Activated CD4-positive, alpha-beta T cell treated with anti-CD3 and anti-CD28 coated beads, Interleukin-2, amount 50 U/mL, for 24 hours (primary cell): ENCODE data around the gene SSX2IP.
"Not testable (repeated sequence)": the region's sequence is repeated elsewhere in the genome, so short reads cannot be mapped to it uniquely, and the experiment has no call there.

ENCODE experiments used
- DNase-seq, 2 donors: peaks; one replicate each; pipeline ENCODE4 v3.0.0-alpha.2; 2020; ENCODE audit warnings: low read depth in 1 of 2, low spot score in 1 of 2

Gene SSX2IP, protein sequence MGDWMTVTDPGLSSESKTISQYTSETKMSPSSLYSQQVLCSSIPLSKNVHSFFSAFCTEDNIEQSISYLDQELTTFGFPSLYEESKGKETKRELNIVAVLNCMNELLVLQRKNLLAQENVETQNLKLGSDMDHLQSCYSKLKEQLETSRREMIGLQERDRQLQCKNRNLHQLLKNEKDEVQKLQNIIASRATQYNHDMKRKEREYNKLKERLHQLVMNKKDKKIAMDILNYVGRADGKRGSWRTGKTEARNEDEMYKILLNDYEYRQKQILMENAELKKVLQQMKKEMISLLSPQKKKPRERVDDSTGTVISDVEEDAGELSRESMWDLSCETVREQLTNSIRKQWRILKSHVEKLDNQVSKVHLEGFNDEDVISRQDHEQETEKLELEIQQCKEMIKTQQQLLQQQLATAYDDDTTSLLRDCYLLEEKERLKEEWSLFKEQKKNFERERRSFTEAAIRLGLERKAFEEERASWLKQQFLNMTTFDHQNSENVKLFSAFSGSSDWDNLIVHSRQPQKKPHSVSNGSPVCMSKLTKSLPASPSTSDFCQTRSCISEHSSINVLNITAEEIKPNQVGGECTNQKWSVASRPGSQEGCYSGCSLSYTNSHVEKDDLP

DNA sequence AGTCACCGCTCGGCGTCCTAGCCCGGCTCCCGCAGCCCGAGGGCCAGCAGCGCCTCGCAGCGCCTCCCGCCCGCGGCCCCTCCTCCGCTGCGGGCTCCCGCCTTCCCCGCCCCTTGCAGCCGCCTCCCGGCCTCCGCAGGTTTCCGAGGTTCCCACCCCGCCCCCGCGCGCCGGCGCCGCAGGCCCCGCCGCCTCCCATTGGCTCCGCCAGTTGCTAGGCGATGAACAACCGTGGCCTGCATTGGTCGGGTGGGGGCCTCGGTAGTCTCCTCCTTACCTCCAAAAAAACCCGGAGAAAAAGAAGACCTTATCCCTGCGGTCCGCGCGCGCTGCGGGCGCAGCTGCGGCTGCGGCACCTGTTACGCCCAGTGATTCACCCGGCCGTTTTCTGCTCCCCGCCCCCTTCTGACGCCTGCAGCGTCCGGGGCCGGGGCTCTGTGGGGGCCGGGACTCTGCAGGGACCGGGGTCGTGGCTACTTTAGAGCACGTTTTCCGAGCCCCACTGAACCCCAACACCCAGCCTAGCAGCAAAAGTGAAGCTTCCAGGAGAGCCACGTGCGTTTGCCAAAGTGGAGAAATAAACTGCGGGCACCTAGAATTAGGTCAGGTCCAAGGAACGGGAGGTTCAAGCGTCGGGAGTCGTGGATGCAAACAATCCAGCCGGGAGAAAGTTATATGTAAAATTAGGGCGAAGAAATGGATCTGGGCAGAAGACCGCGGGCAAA is at the start of gene SSX2IP:
SSX2IP (minus strand) TSS at position 65 of the 725 bp plus-strand sequence. CDS start 19,242 bp downstream, outside the sequence.
- peak; percentile 99 to 100 for DNase-seq

DNA sequence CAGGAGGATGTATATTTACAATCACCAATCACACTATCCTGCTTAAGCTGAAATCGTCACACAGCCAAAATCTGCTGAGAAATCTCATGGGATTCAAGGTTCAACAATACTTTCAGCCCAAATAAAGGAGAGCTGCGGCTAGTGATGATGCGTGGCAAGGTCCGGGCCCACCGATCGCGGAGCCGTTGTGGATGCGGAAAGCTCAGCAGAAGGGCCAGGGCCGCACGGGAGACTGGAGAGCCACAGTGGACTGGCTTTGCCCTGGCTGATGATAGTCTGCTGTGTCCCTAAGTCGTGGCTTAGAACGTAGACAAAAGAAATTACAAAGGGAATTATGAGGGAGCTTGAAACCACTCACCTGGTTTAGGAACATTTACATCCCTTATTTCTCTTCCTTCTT is 48.0 kb upstream of the SSX2IP start:
- DNase-seq, result no peak

DNA sequence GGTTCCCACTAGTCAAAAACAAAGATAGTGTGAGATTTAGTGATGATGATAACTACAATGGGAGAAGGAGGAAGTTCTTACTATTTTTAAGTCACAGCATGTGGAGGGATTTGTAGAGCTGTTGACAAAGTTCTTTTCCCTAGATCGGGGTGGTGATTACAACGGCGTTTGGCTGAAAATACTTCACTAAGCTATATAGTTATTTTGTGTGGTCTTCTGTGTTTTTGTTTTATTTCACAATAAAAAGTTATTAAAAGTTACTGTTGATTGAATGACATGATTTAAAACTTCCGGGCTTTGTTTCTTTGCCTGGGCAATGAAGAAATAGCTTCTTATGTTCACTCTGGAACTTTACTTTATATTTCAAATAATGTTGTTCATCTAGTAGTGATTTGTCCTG is 47.3 kb upstream of the SSX2IP start:
- DNase-seq, result no peak

DNA sequence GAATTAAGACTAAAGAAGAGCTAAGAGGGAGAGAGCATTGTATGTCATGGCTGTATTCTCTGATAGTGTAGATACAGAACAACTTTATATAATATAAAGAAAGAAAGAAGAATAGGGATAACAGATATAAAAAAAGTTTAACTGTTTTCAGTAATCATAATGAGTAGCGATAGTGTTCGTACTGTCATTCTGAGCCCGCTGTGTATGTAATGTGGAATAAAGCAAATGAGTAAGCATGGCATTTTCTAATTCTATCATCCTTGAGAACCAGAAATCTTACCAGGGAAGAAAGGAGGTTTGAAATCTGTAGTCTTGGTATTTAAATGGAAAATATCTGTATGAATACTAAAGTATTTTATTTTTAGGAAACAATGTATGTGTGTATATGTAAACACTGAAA is 46.7 kb upstream of the SSX2IP start:
- DNase-seq, result no peak

DNA sequence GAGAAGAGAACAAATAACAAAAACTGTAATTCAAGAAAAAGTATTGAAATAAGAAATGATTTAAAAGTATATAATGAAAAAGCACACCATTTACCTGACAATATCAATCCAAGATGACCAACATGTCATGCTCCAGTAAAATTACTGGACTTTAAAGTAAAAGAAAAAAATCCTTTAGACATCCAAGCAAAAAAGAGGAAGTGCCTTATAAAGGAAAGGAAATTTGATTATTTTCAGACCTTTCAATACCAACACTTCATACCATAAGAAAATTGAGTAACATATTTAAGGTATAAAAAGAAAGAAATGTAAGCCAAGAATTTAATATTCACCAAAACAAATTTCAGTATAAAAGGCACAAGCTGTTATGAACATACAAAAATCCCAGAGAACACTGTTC is 46.2 kb upstream of the SSX2IP start:
- no peak for DNase-seq

DNA sequence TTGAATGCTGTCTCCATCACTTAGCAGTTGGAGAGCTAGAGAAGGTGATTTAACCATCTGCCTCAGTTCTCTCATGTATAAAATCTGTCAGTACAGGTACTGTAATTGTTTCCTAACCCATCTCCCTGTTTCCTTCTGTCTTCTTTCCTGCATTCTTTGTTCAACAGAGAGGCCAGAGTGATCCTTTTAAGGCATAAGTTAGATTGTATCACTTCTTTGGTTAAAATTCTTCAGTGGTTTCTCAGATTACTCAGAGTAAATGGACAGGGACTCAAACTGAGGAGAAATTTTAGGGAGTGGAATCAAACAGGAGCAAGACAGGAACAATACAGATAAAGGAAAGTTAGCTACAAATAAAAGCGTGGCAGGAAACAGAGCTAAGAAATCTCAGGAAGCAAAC is 45.2 kb upstream of the SSX2IP start:
- no peak for DNase-seq

DNA sequence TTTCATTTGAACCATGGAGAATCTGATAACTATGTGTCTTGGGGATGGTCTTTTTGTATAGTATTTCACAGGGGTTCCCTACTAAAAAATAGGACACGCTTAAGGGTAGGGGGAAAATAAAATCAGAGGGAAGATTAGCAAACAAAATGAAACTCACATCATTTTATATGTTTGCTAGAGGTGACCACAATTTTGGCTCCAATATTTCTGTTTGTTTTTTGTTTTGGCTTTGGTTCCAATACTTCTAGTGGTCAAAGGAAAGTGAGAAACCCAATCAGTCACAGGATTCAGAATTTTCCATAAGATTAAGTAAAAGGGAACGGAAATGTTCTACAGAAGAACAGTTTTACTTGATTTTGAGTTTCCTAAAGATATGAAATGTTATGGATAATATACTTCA is 42.3 kb upstream of the SSX2IP start:
- DNase-seq, result no peak

DNA sequence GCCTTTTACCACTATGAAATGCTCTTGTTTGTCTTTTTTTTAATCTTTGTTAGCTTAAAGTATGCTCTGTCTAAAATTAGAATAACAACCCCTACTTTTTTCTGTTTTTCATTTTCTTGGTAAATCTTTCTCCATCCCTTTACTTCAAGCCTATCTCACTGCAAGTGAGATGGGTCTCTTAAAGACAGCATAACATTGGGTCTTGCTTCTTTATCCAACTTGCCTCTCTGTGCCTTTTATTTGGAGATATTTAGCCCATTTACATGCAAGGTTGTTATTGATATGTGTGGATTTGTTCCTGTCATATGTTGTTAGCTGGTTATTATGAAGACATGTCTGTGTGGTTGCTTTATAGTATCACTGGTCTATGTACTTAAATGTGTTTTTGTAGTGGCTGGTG is 41.3 kb upstream of the SSX2IP start:
- DNase-seq, result no peak

DNA sequence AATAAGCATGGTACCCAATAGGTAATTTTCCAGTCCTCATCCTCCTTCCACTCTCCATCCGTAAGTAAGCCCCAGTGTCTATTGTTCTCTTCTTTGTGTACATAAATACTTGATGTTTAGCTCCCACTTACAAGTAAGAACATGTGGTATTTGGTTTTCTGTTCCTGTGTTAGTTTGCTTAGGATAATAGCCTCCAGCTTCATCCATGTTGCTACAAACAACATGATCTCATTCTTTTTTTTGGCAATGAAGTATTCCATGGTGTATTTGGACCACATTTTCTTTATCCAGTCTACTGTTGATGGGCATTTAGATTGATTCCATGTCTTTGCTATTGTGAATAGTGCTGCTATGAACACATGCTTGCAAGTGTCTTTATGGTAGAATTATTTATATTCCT is 37.5 kb upstream of the SSX2IP start:
- not testable (repeated sequence) for DNase-seq

DNA sequence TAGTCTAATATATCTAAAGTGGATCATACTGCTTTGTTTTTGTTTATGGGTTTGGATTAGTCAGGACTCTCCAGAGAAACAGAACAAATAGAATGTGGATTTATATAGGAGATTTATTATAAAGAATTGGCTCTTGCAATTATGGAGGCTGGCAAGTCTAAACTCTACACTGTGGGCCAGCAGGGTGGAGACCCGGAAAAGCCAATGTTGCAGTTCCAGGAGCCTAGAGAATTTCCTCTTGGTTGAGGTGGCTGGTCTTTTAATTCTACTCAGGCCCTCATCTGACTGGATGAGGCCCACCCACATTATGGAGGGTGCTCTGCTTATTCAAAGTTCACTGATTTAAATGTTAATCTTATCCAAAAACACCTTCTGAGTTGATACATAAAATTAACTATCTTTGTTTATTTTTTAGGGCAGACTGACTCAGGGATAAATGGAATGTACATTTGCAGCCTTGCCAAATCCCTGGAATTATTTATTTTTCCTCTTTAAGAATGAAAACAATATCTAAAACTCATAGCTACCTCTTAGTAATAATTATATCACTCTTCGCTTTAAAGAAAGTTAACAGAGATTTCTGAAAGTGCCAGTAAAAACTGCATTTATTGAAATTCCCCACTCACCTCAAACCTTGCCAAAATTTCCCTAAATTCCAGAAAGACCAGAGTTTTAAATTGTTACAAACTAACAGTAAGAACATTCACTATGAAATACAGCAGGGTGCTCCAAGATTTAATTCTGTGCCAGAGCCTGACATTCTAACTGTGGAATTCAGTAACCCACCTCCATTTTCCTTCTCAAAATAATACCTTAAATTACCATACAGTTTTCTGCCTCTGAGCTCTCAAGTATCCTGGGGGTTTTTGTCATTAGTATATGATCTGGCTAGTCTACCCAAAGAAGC is 36.6 kb upstream of the SSX2IP start:
- DNase-seq, result no peak

DNA sequence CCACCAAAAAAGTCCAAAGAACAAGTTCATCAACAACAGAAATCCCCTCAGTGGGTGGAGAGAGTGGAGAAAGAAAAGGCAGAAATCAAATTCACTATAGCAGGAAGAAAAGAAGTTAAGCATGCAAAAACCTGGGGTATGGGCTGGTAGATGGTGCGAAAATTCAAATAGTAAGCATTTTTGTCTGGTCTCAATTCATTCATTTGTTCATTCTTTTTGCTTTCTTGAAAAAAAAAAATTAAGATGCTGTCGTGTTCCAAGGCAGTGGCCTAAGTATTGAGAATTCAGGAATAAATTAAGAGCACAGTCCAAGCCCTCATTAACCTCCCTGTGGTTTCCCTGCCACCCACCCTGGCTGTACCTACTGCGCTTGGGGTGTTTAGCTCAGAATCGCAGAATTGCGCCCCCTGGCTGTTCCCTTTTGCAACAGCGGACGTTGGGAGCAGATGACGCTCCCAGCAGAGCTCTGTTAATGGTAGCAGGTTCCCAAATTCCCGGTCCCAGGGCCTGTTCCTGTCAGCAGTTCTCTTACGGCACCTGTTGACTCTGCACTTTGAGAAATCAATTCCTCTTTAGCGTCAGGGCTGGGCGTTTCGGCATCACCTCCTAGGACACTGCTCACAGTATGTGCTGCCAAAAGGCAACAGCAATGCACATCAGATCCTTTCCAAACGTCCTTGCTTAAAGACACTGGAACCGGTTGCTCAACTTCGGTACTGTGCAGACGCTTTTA is 34.0 kb upstream of the SSX2IP start:
- peak in 1 of 2 donors; percentile 35 for DNase-seq

DNA sequence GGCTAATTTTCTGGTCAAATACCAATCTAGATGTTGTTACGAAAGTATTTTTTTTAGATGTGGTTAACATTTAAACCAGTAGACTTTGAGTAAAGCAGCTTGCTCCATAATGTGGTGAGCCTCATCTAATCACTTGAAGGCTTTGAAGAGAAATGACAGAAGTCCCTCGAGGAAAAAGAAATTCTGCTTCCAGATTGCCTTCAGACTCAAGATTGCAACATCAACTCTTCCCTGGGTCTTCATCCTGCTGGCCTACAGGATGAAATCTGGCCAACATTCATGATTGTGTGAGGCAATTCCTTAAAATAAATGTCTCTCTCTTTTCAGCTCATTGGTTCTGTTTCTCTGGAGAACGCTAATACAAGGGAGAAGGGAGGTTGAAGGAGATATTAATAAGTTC is 32.5 kb upstream of the SSX2IP start:
- no peak for DNase-seq

DNA sequence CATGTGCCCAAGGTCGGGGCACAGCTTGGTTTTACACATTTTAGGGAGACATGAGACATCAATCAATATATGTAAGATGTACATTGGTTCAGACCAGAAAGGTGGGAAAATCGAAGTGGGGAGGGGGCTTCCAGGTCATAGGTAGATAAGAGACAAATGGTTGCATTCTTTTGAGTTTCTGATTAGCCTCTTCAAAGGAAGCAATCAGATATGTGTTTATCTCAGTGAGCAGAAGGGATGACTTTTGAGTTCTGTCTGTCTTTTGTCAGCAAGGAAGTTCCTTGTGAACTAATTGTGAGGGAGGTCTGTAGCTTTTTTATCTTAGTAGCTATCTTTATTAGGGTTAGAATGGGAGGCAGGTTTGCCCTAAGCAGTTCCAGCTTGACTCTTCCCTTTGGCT is 31.6 kb upstream of the SSX2IP start:
- DNase-seq, result not testable (repeated sequence)

DNA sequence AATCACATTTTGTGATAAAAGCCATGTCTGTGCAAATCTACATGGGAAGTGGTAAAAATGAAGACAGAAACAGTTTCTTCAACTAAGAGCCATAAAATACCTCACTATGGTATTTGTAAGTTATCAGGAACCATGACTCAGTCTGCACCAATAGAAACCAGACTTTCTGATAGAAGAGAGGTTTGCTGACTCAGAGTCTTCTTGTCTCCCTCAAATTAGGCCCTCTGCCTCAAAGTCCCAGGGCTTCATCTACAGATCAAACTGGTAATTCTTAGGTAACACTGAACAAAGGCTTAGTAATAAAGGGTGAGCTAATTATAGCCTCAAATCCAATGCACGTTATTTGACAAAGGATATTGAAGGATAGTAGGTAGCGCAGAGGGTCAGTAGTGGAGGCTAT is 30.9 kb upstream of the SSX2IP start:
- DNase-seq, result peak in 1 of 2 donors; percentile 11

DNA sequence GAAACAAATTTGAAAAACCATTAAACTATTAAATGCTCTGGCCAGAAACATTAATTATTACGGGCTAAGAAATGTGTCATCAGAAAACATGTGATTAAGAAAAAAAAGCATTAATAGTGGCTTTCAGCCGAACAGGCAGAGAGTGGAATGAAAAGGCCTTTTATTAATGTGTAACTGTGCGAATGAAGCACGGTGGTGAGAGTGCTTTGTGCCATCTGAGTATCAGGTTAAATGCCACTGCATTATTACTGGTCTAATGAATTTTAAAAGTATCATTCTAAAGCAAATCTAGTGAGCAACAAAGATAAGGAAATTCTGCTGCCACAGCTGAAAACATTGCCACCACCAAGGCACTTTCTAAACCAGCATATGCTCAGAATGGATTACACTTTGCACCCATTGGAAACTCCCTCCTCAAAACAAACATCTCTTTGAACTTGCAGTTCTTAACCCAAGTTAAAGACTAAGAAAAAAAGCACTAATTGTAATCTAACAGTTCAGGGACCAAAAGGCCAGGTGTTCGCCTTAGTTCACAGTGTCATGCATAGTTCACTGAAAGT is 30.0 kb upstream of the SSX2IP start:
- no peak for DNase-seq

DNA sequence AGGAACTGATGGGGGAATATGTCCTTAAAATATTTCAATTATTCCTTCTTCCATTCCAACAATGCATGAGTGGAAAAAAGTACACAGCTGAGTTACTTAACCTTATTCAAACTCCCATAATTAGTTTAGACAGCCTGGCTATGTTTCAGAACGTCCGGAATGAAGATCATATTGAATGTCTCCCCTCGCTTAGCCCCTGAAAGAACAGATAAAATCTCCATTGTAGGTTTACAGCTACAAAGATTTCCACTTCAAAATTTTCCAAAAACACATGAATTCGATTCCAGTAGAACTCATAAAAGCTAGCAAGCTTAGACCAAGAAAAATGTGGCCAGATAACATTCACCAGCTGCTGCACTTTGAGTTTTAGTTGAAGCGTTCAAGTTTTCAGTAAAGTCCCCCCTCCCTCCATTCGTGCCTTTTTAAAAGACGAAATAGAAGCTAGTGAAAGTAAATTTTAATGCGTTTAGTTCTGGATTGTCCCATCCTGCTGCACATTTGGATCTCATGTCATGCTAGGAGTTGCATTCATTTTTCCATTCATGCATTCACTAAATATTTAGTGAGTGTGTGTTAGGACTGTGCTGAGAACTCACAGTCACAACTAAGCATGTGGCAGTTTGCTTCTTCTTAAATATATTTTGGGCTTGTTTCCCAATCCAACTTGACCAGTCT is 29.4 kb upstream of the SSX2IP start:
- DNase-seq, result no peak

DNA sequence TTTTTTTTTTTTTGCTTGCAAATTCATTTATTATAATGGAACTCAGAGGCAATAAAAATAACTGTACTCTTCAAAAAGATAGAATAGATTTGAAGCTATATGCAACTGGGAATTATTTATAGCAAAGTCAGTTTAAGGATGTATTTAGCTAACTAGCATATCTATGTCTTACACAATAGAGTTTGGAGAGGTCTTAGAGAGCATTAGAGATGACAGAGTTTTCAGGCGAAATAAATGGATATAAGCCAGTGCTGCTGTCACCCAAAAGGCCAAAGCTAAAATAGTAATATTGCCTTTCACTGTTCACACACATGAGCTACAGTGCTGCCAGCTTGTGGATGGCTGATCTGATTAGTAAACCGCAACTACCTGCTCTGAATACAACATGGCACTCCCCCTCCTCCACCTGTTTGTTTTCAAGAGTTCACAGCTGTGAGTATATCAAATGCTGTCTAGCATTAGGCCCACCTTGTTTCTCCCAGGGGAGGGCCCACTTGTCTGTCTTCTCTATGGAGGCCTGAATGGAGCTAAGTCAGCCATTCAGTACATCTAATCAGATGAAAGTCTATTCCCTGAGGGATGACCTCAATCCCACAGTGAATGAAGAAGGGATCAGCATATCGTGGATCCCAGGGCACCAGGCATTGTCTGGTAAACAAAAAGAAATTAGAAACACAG is 25.2 kb upstream of the SSX2IP start:
- DNase-seq, result no peak

DNA sequence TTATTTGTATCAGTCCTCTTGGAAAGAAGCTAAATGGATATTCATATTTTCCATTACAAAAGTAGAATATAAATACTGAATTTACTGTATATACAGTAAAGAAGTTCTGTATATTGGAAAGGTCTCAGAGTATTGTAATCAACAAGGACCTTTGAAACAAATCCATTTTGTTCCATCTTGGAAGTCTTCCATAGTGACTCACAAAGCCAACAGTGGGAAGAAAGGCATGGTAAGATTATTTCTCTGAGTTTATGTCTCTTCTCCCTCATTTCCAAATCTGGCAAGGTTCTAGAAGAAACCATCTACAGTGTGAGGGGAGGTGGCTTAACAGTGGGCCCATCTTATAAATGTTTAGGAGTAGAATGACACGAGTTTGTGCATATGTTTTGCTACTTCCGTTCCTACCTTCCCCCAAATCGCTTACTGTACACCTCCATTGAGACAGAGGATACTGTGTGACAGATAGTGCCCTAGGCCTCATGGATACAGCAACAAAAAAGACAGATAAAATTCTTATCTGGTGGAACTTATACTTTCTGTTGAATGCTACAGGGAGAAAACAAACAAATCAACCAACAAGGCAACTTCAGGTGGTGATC is 22.1 kb upstream of the SSX2IP start:
- no peak for DNase-seq

DNA sequence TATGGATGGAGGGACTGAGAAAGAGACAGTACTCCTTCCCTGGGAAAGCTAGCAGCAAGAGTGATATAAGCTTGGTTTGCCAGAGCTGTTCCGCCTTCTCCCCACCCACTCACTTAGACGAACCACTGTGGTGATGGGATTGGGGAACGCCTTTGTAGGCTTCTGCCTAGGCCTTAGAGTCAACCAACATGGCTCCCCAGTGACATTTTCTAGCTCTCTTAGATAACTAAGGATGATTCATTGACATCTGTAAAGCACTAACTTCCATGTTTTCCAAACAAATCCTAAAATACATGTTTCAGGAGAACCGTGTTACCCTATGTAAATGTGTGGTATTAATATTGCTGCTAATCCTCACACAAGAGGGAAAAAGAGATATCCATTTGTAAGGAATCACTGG is 21.6 kb upstream of the SSX2IP start:
- no peak for DNase-seq
